ENCODE measurements around the gene DDC.

Gene DDC

GRCh38 chr7:50436133-50436806 is 128.9 kb downstream of the DDC start:
- DNase-seq: no peak
- TF ChIP-seq POLR2A (IDR thresholded peaks at IDR 0.05; ENCODE audit: low read length) (no peak), GATA1 (IDR thresholded peaks at IDR 0.05; ENCODE audit: low read depth, low read length) (no peak)

- DNase-seq: no peak
- TF ChIP-seq GATA1 (IDR thresholded peaks at IDR 0.05; ENCODE audit: low read depth, low read length) (no peak), POLR2A (IDR thresholded peaks at IDR 0.05; ENCODE audit: low read length) (no peak)
Observed at GRCh38 chr7:50431722-50432305, 133.4 kb downstream of the DDC start.

- DNase-seq: no peak
- TF ChIP-seq GATA1 (IDR thresholded peaks at IDR 0.05; ENCODE audit: low read depth, low read length) (no peak), POLR2A (IDR thresholded peaks at IDR 0.05; ENCODE audit: low read length) (no peak)
Observed at GRCh38 chr7:50431316-50431715, 133.9 kb downstream of the DDC start.

- DNase-seq: no peak
- TF ChIP-seq POLR2A (IDR thresholded peaks at IDR 0.05; ENCODE audit: low read length): no peak
- no peak for TF ChIP-seq GATA1 (IDR thresholded peaks at IDR 0.05; ENCODE audit: low read depth, low read length)
Observed at GRCh38 chr7:50428911-50429310, 136.3 kb downstream of the DDC start.

- TF ChIP-seq POLR2A (IDR thresholded peaks at IDR 0.05; ENCODE audit: low read length): no peak
- TF ChIP-seq GATA1 (IDR thresholded peaks at IDR 0.05; ENCODE audit: low read depth, low read length): no peak
- DNase-seq: no peak
Observed at GRCh38 chr7:50427518-50427917, 137.7 kb downstream of the DDC start.

GRCh38 chr7:50426280-50427045 is 138.7 kb downstream of the DDC start:
- TF ChIP-seq POLR2A (IDR thresholded peaks at IDR 0.05; ENCODE audit: low read length) (no peak), GATA1 (IDR thresholded peaks at IDR 0.05; ENCODE audit: low read depth, low read length) (no peak)
- no peak for DNase-seq

- no peak for TF ChIP-seq POLR2A (IDR thresholded peaks at IDR 0.05; ENCODE audit: low read length)
- no peak for TF ChIP-seq GATA1 (IDR thresholded peaks at IDR 0.05; ENCODE audit: low read depth, low read length)
Observed at GRCh38 chr7:50425318-50425717, 139.9 kb downstream of the DDC start.

GRCh38 chr7:50423860-50424259 is 141.3 kb downstream of the DDC start:
- TF ChIP-seq GATA1 (IDR thresholded peaks at IDR 0.05; ENCODE audit: low read depth, low read length): no peak
- TF ChIP-seq POLR2A (IDR thresholded peaks at IDR 0.05; ENCODE audit: low read length): no peak
- DNase-seq: no peak

More at GRCh38 chr7:50425318-50425717, 139.9 kb downstream of the DDC start:
- DNase-seq: no peak

- TF ChIP-seq GATA1 (IDR thresholded peaks at IDR 0.05; ENCODE audit: low read depth, low read length): no peak
- TF ChIP-seq POLR2A (IDR thresholded peaks at IDR 0.05; ENCODE audit: low read length): no peak
- no peak for DNase-seq
Observed at GRCh38 chr7:50422858-50423257, 142.3 kb downstream of the DDC start.

- DNase-seq: no peak
- no peak for TF ChIP-seq GATA1 (IDR thresholded peaks at IDR 0.05; ENCODE audit: low read depth, low read length)
- TF ChIP-seq POLR2A (IDR thresholded peaks at IDR 0.05; ENCODE audit: low read length): no peak
Observed at GRCh38 chr7:50421043-50421442, 144.2 kb downstream of the DDC start.

GRCh38 chr7:50418526-50419290 is 146.5 kb downstream of the DDC start:
- no peak for TF ChIP-seq POLR2A (IDR thresholded peaks at IDR 0.05; ENCODE audit: low read length)
- no peak for TF ChIP-seq GATA1 (IDR thresholded peaks at IDR 0.05; ENCODE audit: low read depth, low read length)
- no peak for DNase-seq

GRCh38 chr7:50418086-50418515 is 147.1 kb downstream of the DDC start:
- peak; percentile 83 to 88 for DNase-seq
- TF ChIP-seq POLR2A (IDR thresholded peaks at IDR 0.05; ENCODE audit: low read length) (no peak), GATA1 (IDR thresholded peaks at IDR 0.05; ENCODE audit: low read depth, low read length) (no peak)

GRCh38 chr7:50416527-50417182 is 148.6 kb downstream of the DDC start:
- no peak for DNase-seq
- TF ChIP-seq POLR2A (IDR thresholded peaks at IDR 0.05; ENCODE audit: low read length): no peak
- TF ChIP-seq GATA1 (IDR thresholded peaks at IDR 0.05; ENCODE audit: low read depth, low read length): no peak
